PFSK-1 (cell line): ENCODE measurements around the gene ERCC6.

Experiments used
- FOXP2 ChIP-seq: optimal IDR thresholded peaks from 2 replicates; pipeline ENCODE3; 2011; ENCODE audit warnings: borderline replicate concordance, control low read depth, inconsistent platforms; ENCODE audit not compliant: insufficient read depth; ENCODE audit errors: extremely low read length, extremely low read depth
- POLR2AphosphoS5 ChIP-seq: IDR thresholded peaks from 2 replicates; pipeline ENCODE4 v1.6.1; 2012; ENCODE audit warnings: low read depth, mild to moderate bottlenecking, control low read depth, low read length, moderate library complexity
- SIN3A ChIP-seq: IDR thresholded peaks from 2 replicates; pipeline ENCODE4 v1.6.1; 2012; ENCODE audit warnings: mild to moderate bottlenecking, low read length, moderate library complexity, borderline replicate concordance; ENCODE audit not compliant: insufficient read depth
- TAF1 ChIP-seq: IDR thresholded peaks from 2 replicates; pipeline ENCODE4 v1.6.1; 2012; ENCODE audit warnings: low read length, control low read depth, borderline replicate concordance; ENCODE audit not compliant: insufficient read depth
- TF ChIP-seq, protein P1 (sequence below), 2 experiments: IDR thresholded peaks; 2 replicates each; pipeline versions ENCODE4 v1.6.1 to v1.8.0; 2011 to 2012; ENCODE audit warnings: low read depth in 2 of 2, low read length in 2 of 2, control low read depth in 1 of 2, inconsistent platforms in 1 of 2, mild to moderate bottlenecking in 1 of 2, moderate library complexity in 1 of 2; ENCODE audit not compliant: insufficient read depth in 1 of 2

GRCh38 chr10:49528977-49529506 lies 9.9 kb downstream of the ERCC6 start:
- TF ChIP-seq, protein P1, sequence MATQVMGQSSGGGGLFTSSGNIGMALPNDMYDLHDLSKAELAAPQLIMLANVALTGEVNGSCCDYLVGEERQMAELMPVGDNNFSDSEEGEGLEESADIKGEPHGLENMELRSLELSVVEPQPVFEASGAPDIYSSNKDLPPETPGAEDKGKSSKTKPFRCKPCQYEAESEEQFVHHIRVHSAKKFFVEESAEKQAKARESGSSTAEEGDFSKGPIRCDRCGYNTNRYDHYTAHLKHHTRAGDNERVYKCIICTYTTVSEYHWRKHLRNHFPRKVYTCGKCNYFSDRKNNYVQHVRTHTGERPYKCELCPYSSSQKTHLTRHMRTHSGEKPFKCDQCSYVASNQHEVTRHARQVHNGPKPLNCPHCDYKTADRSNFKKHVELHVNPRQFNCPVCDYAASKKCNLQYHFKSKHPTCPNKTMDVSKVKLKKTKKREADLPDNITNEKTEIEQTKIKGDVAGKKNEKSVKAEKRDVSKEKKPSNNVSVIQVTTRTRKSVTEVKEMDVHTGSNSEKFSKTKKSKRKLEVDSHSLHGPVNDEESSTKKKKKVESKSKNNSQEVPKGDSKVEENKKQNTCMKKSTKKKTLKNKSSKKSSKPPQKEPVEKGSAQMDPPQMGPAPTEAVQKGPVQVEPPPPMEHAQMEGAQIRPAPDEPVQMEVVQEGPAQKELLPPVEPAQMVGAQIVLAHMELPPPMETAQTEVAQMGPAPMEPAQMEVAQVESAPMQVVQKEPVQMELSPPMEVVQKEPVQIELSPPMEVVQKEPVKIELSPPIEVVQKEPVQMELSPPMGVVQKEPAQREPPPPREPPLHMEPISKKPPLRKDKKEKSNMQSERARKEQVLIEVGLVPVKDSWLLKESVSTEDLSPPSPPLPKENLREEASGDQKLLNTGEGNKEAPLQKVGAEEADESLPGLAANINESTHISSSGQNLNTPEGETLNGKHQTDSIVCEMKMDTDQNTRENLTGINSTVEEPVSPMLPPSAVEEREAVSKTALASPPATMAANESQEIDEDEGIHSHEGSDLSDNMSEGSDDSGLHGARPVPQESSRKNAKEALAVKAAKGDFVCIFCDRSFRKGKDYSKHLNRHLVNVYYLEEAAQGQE (IDR thresholded peaks at IDR 0.05; ENCODE audit: insufficient read depth in 1 of 2, low read depth in 2 of 2, low read length in 2 of 2) = no peak
- TF ChIP-seq TAF1 (no peak), POLR2AphosphoS5 (no peak), SIN3A (no peak), FOXP2 (no peak)
